Endothelial cell of umbilical vein (primary cell): ENCODE results near the gene PAPPA2. TPM values are rescaled to one million over a fixed set of nuclear protein-coding genes. Genes with fewer than 3 reads are reported as not detected.

Experiments
- BruUV-seq: library from RNA; stranded (reverse); fragments of 400-500 nt; replicated peaks from 2 replicates; lab custom pipeline; 2021; lab: Mats Ljungman, UMichigan
- CTCF ChIA-PET: fragments of 300-600, 350-600 bp; sonication (Branson Sonifier 250); formaldehyde crosslinking; loops from one replicate; lab custom pipeline; 2021; ENCODE audit warnings: antibody characterized with exemption, inconsistent platforms; lab: Charles Lee
- POLR2A ChIA-PET: fragments of 300-600, 350-600 bp; sonication (Branson Sonifier 250); formaldehyde crosslinking; loops from one replicate; lab custom pipeline; 2021; ENCODE audit warnings: antibody characterized with exemption, inconsistent platforms; lab: Charles Lee
- DNase-seq: peaks from one replicate; pipeline ENCODE4 v3.0.0-alpha.2; 2011; ENCODE audit warnings: low read depth, low spot score
- FAIRE-seq: peaks from 2 replicates; lab custom pipeline; 2011; peaks lifted over from hg19 to GRCh38; lab: Jason Lieb, UNC
- H2AFZ ChIP-seq: 2 replicates; pipeline ENCODE4 v1.6.0; 2012; ENCODE audit warnings: low read depth, low read length, control low read depth, inconsistent platforms
- H3K27ac ChIP-seq: 2 replicates; pipeline ENCODE4 v1.5.1; 2011; ENCODE audit warnings: low read depth, mild to moderate bottlenecking, control low read depth, low read length, moderate library complexity; ENCODE audit not compliant: insufficient read depth
- H3K27me3 ChIP-seq, 2 experiments: 2 replicates each; pipeline versions ENCODE4 v1.6.0 to v1.6.1; 2011; ENCODE audit warnings: low read length in 2 of 2, mixed read lengths in 1 of 2; ENCODE audit not compliant: control insufficient read depth in 2 of 2, insufficient read depth in 2 of 2
- H3K36me3 ChIP-seq, 2 experiments: 2 replicates in 1 of 2; 3 replicates in 1 of 2; pipeline ENCODE4 v1.5.1; 2011; ENCODE audit warnings: low read length in 2 of 2, mild to moderate bottlenecking in 1 of 2, moderate library complexity in 1 of 2; ENCODE audit not compliant: control insufficient read depth in 2 of 2, insufficient read depth in 2 of 2; ENCODE audit errors: extremely low read depth in 1 of 2
- H3K4me1 ChIP-seq: 3 replicates; pipeline ENCODE4 v1.5.1; 2011; ENCODE audit warnings: mild to moderate bottlenecking, low read length; ENCODE audit not compliant: control insufficient read depth, insufficient read depth; ENCODE audit errors: extremely low read depth
- H3K4me2 ChIP-seq: 2 replicates; pipeline ENCODE4 v1.6.1; 2011; ENCODE audit warnings: low read length, control low read depth, mixed read lengths; ENCODE audit not compliant: insufficient read depth
- H3K4me3 ChIP-seq, 3 experiments: fragments of 200-600 bp in 1 of 3; sonication (generic), shearing (Covaris generic) in 1 of 3; replicated peaks in 1 of 3; 2 replicates each; pipeline ENCODE4 v1.5.1; 2011 to 2016; ENCODE audit warnings: control low read depth in 3 of 3, low read length in 3 of 3, mild to moderate bottlenecking in 2 of 3, inconsistent platforms in 1 of 3, low read depth in 1 of 3, moderate library complexity in 1 of 3; ENCODE audit not compliant: insufficient read depth in 1 of 3
- H3K79me2 ChIP-seq: 2 replicates; pipeline ENCODE4 v1.6.0; 2012; ENCODE audit warnings: low read length, inconsistent platforms; ENCODE audit not compliant: control insufficient read depth, insufficient read depth
- H3K9ac ChIP-seq: replicated peaks from 2 replicates; pipeline ENCODE3; 2011; ENCODE audit warnings: low read length, control low read depth; ENCODE audit not compliant: insufficient read depth; ENCODE audit errors: extremely low read depth
- H3K9me1 ChIP-seq: replicated peaks from 3 replicates; pipeline ENCODE4 v1.6.0; 2011; ENCODE audit warnings: mild to moderate bottlenecking, low read length; ENCODE audit not compliant: control insufficient read depth, insufficient read depth; ENCODE audit errors: extremely low read depth
- H3K9me3 ChIP-seq: replicated peaks from 2 replicates; pipeline ENCODE4 v1.5.1; 2012; ENCODE audit warnings: low read length, inconsistent platforms; ENCODE audit not compliant: control insufficient read depth, insufficient read depth
- H4K20me1 ChIP-seq: replicated peaks from 2 replicates; pipeline ENCODE3; 2011; ENCODE audit warnings: mild to moderate bottlenecking, low read length; ENCODE audit not compliant: control insufficient read depth, insufficient read depth; ENCODE audit errors: extremely low read depth
- CTCF ChIP-seq, 2 donors: IDR thresholded peaks; 1 replicate in 1 of 2; 2 replicates in 1 of 2; pipeline ENCODE4 v1.5.1; 2011; ENCODE audit warnings: low read length in 2 of 2, mild to moderate bottlenecking in 2 of 2, moderate library complexity in 2 of 2, control low read depth in 1 of 2, inconsistent platforms in 1 of 2, low read depth in 1 of 2; ENCODE audit not compliant: insufficient read depth in 1 of 2; ENCODE audit errors: extremely low read depth in 1 of 2
- EZH2 ChIP-seq: IDR thresholded peaks from 2 replicates; pipeline ENCODE4 v1.6.1; 2012; ENCODE audit warnings: borderline replicate concordance, low read depth, mild to moderate bottlenecking, moderate library complexity, low read length, inconsistent platforms; ENCODE audit not compliant: severe bottlenecking
- FOS ChIP-seq: IDR thresholded peaks from 2 replicates; pipeline ENCODE4 v1.6.1; 2011; ENCODE audit warnings: mild to moderate bottlenecking, low read length, moderate library complexity, borderline replicate concordance; ENCODE audit not compliant: insufficient read depth
- GATA2 ChIP-seq: IDR thresholded peaks from 2 replicates; pipeline ENCODE4 v1.7.0; 2011; ENCODE audit warnings: low read depth, mild to moderate bottlenecking, moderate library complexity, mixed read lengths, low read length; ENCODE audit not compliant: insufficient read length, insufficient read depth
- JUN ChIP-seq: IDR thresholded peaks from 2 replicates; pipeline ENCODE4 v1.6.1; 2011; ENCODE audit warnings: borderline replicate concordance, low read depth; ENCODE audit not compliant: insufficient read length, insufficient read depth
- MAX ChIP-seq: IDR thresholded peaks from 2 replicates; pipeline ENCODE4 v1.6.1; 2011; ENCODE audit not compliant: insufficient read depth, insufficient read length
- MYC ChIP-seq: IDR thresholded peaks from one replicate; pipeline ENCODE4 v1.6.1; 2011; ENCODE audit warnings: mild to moderate bottlenecking, low read depth, low read length
- POLR2A ChIP-seq: IDR thresholded peaks from 2 replicates; pipeline ENCODE4 v1.6.1; 2012; ENCODE audit warnings: low read depth, mild to moderate bottlenecking, control low read depth, low read length
- POLR2AphosphoS5 ChIP-seq: IDR thresholded peaks from 2 replicates; pipeline ENCODE4 v1.6.1; 2012; ENCODE audit warnings: low read depth, mild to moderate bottlenecking, control low read depth, low read length, moderate library complexity; ENCODE audit not compliant: insufficient read depth
- dilution Hi-C: fragments of 300-500 bp; cut with MboI; formaldehyde crosslinking; loops from one replicate; pipeline ENCODE4 v1.15.0; 2019; ENCODE audit warnings: low sequenced_read_pairs; ENCODE audit not compliant: extremely low pct_ligation_motif_present
- intact Hi-C: fragments of 100-400 bp; cut with micrococcal nuclease; formaldehyde crosslinking; loops from one replicate; pipeline ENCODE4 v1.10.0; 2022
- polyA plus RNA-seq, 4 experiments: library from polyadenylated mRNA; depleted of rRNA in 3 of 4; stranded (reverse) in 3 of 4; unstranded in 1 of 4; fragments of >200 nt; gene quantifications; 2 replicates each; pipeline versions ENCODE4 v1.2.1 to v1.2.3, GENCODE V29; 2011 to 2012; ENCODE audit warnings: missing spikeins in 1 of 4
- total RNA-seq: library from RNA; stranded (reverse); gene quantifications from 2 replicates; pipeline ENCODE4 v1.2.3, GENCODE V29; 2021

Gene PAPPA2
- total and polyA plus RNA-seq, 2 donors (not counting 3 experiments of a cell fraction or from before 2014, with no cell fraction given), result not detected

- no TSS peak for BruUV-seq
- no peaks in the 10 kb centered on the region for H3K4me1 ChIP-seq
- H3K79me2 ChIP-seq, result no peaks in the 10 kb centered on the region
- H3K27ac ChIP-seq, result no peak overlapping the region
- POLR2A ChIA-PET, result no interaction called here
- no peaks in the 10 kb centered on the region for H3K36me3 ChIP-seq
- H4K20me1 ChIP-seq, result no peaks in the 10 kb centered on the region
- H3K4me2 ChIP-seq, result no peak overlapping the region
- intact Hi-C loops (no loop called here), dilution Hi-C loops (no loop called here)
- no peaks in the 10 kb centered on the region for H3K27me3 ChIP-seq
- TF ChIP-seq JUN (no peak), EZH2 (no peak), POLR2A (no peak), MYC (no peak), MAX (no peak), FOS (no peak), CTCF (IDR thresholded peaks at IDR 0.05; ENCODE audit: extremely low read depth in 1 of 2, insufficient read depth in 1 of 2, low read depth in 1 of 2, low read length in 2 of 2) (no peak), POLR2AphosphoS5 (no peak), GATA2 (no peak)
- no peak overlapping the region for H3K4me3 ChIP-seq
- peaks cover 2% of the 10 kb centered on the region for H3K9me3 ChIP-seq
- no peaks in the 10 kb centered on the region for H3K9me1 ChIP-seq
- no peak overlapping the region for H2AFZ ChIP-seq
- FAIRE-seq (no peak), DNase-seq (no peak)
- CTCF ChIA-PET, result no interaction called here
- no peak overlapping the region for H3K9ac ChIP-seq
Observed at GRCh38 chr1:176448340-176448739, 14.6 kb upstream of the PAPPA2 start.
